Body of pancreas (tissue), 4 donors: ENCODE results near the gene BMP7. TPM values are rescaled to one million over a fixed set of nuclear protein-coding genes. Genes with fewer than 3 reads are reported as not detected.

Experiments
- ATAC-seq: fragments of 150-250 bp; one replicate; pipeline ENCODE4 v1.9.1; 2016
- DNase-seq, 4 donors: peaks; one replicate each; pipeline ENCODE4 v3.0.0-alpha.2; 2019
- H3K27ac ChIP-seq, 4 donors: fragments of 200-600 bp; sonication (generic); 1 replicate in 3 of 4; 2 replicates in 1 of 4; pipeline versions ENCODE4 v1.5.1 to v1.6.1; 2016 to 2019; ENCODE audit warnings: mild to moderate bottlenecking in 1 of 4, mixed read lengths in 1 of 4, moderate library complexity in 1 of 4
- H3K27me3 ChIP-seq, 2 donors: fragments of 200-600 bp; sonication (generic); one replicate each; pipeline ENCODE4 v1.6.0; 2016; ENCODE audit warnings: mild to moderate bottlenecking in 1 of 2
- H3K36me3 ChIP-seq, 2 donors: fragments of 200-600 bp; sonication (generic); replicated peaks in 1 of 2; 2 replicates each; pipeline ENCODE4 v1.5.1; 2016; ENCODE audit warnings: low read depth in 2 of 2; ENCODE audit not compliant: insufficient read depth in 1 of 2
- H3K4me1 ChIP-seq: fragments of 200-600 bp; sonication (generic); one replicate; pipeline ENCODE4 v1.6.0; 2016
- H3K4me3 ChIP-seq, 2 donors: fragments of 200-600 bp; sonication (generic); 1 replicate in 1 of 2; 2 replicates in 1 of 2; pipeline ENCODE4 v1.5.1; 2016 to 2019
- H3K9me3 ChIP-seq, 3 donors: fragments of 200-600 bp; sonication (generic); 1 replicate in 2 of 3; 2 replicates in 1 of 3; pipeline ENCODE4 v1.5.1; 2016
- CTCF ChIP-seq, 7 experiments: fragments of 450-650 bp in 4 of 7; fragments of 200-600 bp in 3 of 7; sonication (generic) in 3 of 7; IDR thresholded peaks; one replicate each; pipeline ENCODE4 v1.5.1; 2016 to 2019; ENCODE audit warnings: antibody characterized with exemption in 7 of 7
- POLR2A ChIP-seq, 3 donors: fragments of 450-650 bp; IDR thresholded peaks; one replicate each; pipeline ENCODE4 v1.6.1; 2016; ENCODE audit warnings: antibody characterized with exemption in 3 of 3, mild to moderate bottlenecking in 2 of 3
- WGBS, 2 donors: methylation state at CpG; one replicate each; pipeline ENCODE4 v1.1.5; 2017; 5-methylcytosine and 5-hydroxymethylcytosine counted together
- intact Hi-C: fragments of 100-400 bp; cut with DNase I; formaldehyde crosslinking; loops from one replicate; pipeline ENCODE4 v1.15.1; 2023
- total RNA-seq, 2 donors: library from RNA; depleted of rRNA; stranded (reverse); fragments of >200 nt; gene quantifications; one replicate each; pipeline ENCODE4 v1.1.0, GENCODE V29; 2016

Gene BMP7
- total RNA-seq, 2 donors from 2014 or later, result 4.2 TPM; not detected in 1

- TF ChIP-seq POLR2A (IDR thresholded peaks at IDR 0.05) (no peak), CTCF (IDR thresholded peaks at IDR 0.05) (no peak)
- WGBS, 2 donors, result 74 to 75% methylated on average over 9 of the region's 9 CpGs
- no peak overlapping the region for H3K27ac ChIP-seq
Measured at GRCh38 chr20:57217802-57218201, 48.6 kb downstream of the BMP7 start.

GRCh38 chr20:57216669-57217068, 49.8 kb downstream of the BMP7 start:
- no peak for ATAC-seq
- DNase-seq, result no peak
- intact Hi-C loops, result no loop called here
- Histone ChIP-seq H3K27me3 (no peaks in the 10 kb centered on the region), H3K36me3 (no peaks in the 10 kb centered on the region), H3K9me3 (no peaks in the 10 kb centered on the region), H3K4me1 (peaks cover 7% of the 10 kb centered on the region), H3K4me3 (no peak overlapping the region), H3K27ac (no peak overlapping the region)
- TF ChIP-seq POLR2A (IDR thresholded peaks at IDR 0.05), result no peak
- no peak for TF ChIP-seq CTCF (IDR thresholded peaks at IDR 0.05)
- WGBS, 2 donors, result 53 to 68% methylated on average over 9 of the region's 9 CpGs

More at GRCh38 chr20:57217802-57218201, 48.6 kb downstream of the BMP7 start:
- H3K4me3 ChIP-seq, result no peak overlapping the region
- no peaks in the 10 kb centered on the region for H3K4me1 ChIP-seq
- H3K36me3 ChIP-seq, result no peaks in the 10 kb centered on the region
- ATAC-seq (no peak), DNase-seq (no peak)
- H3K27me3 ChIP-seq, result no peaks in the 10 kb centered on the region
- no peaks in the 10 kb centered on the region for H3K9me3 ChIP-seq
- intact Hi-C loops, result no loop called here

GRCh38 chr20:57215826-57216471, 50.5 kb downstream of the BMP7 start:
- Histone ChIP-seq H3K27ac (no peak overlapping the region), H3K4me1 (peaks cover 7% of the 10 kb centered on the region), H3K27me3 (no peaks in the 10 kb centered on the region), H3K4me3 (no peak overlapping the region), H3K36me3 (no peaks in the 10 kb centered on the region), H3K9me3 (no peaks in the 10 kb centered on the region)
- 79 to 82% methylated on average over 10 of the region's 10 CpGs for WGBS, 2 donors
- no peak for ATAC-seq
- DNase-seq, result no peak
- intact Hi-C loops, result no loop called here
- TF ChIP-seq CTCF (IDR thresholded peaks at IDR 0.05) (no peak), POLR2A (IDR thresholded peaks at IDR 0.05) (no peak)

GRCh38 chr20:57215426-57215825, 51.0 kb downstream of the BMP7 start:
- no peak for DNase-seq
- Histone ChIP-seq H3K27ac (no peak overlapping the region), H3K4me1 (peaks cover 11% of the 10 kb centered on the region), H3K36me3 (no peaks in the 10 kb centered on the region), H3K4me3 (no peak overlapping the region), H3K9me3 (no peaks in the 10 kb centered on the region), H3K27me3 (no peaks in the 10 kb centered on the region)
- intact Hi-C loops, result no loop called here
- ATAC-seq, result no peak
- 82 to 85% methylated on average over 4 to 6 of the region's 6 CpGs for WGBS, 2 donors
- TF ChIP-seq CTCF (IDR thresholded peaks at IDR 0.05), result no peak
- TF ChIP-seq POLR2A (IDR thresholded peaks at IDR 0.05), result no peak

GRCh38 chr20:57214948-57215347, 51.5 kb downstream of the BMP7 start:
- DNase-seq, result no peak
- intact Hi-C loops, result no loop called here
- no peak overlapping the region for H3K27ac ChIP-seq
- no peak for ATAC-seq
- H3K36me3 ChIP-seq, result no peaks in the 10 kb centered on the region
- H3K9me3 ChIP-seq, result no peaks in the 10 kb centered on the region
- WGBS, 2 donors, result 96 to 100% methylated on average over 2 of the region's 2 CpGs
- no peak for TF ChIP-seq CTCF (IDR thresholded peaks at IDR 0.05)
- no peak for TF ChIP-seq POLR2A (IDR thresholded peaks at IDR 0.05)
- H3K4me3 ChIP-seq, result no peak overlapping the region
- peaks cover 16% of the 10 kb centered on the region for H3K4me1 ChIP-seq
- H3K27me3 ChIP-seq, result no peaks in the 10 kb centered on the region
